Naive thymus-derived CD4-positive, alpha-beta T cell (primary cell): ENCODE results near the gene TPH1. TPM values are rescaled to one million over a fixed set of nuclear protein-coding genes. Genes with fewer than 3 reads are reported as not detected.

Experiments
- ATAC-seq: fragments of 150-1000 bp; cut with Tn5 transposase; 2 replicates; pipeline ENCODE4 v1.10.0; 2021; ENCODE audit warnings: mild to moderate bottlenecking, moderate library complexity
- CTCF ChIA-PET: fragments of 350-600 bp; sonication (Branson Sonifier 250); formaldehyde crosslinking; loops from one replicate; lab custom pipeline; 2021; ENCODE audit warnings: antibody characterized with exemption; lab: Charles Lee
- POLR2A ChIA-PET: fragments of 350-600 bp; sonication (Branson Sonifier 250); formaldehyde crosslinking; loops from one replicate; lab custom pipeline; 2021; ENCODE audit warnings: antibody characterized with exemption, inconsistent platforms; lab: Charles Lee
- DNase-seq, 9 donors: peaks; one replicate each; pipeline versions ENCODE4 v3.0.0 to v3.0.0-alpha.2; 2020 to 2022; ENCODE audit warnings: mixed read lengths in 1 of 9
- H3K27ac ChIP-seq: one replicate; pipeline ENCODE4 v1.7.0; 2013; ENCODE audit warnings: mild to moderate bottlenecking, low read depth, low read length, moderate library complexity
- H3K27me3 ChIP-seq, 2 donors: one replicate each; pipeline ENCODE4 v1.7.0; 2013; ENCODE audit warnings: low read length in 2 of 2, mild to moderate bottlenecking in 2 of 2, moderate library complexity in 2 of 2; ENCODE audit not compliant: control insufficient read depth in 2 of 2, insufficient read depth in 2 of 2
- H3K36me3 ChIP-seq, 3 experiments: 1 replicate in 2 of 3; 2 replicates in 1 of 3; pipeline ENCODE4 v1.7.0; 2013; ENCODE audit warnings: low read length in 3 of 3, mild to moderate bottlenecking in 3 of 3, moderate library complexity in 1 of 3; ENCODE audit not compliant: insufficient read depth in 3 of 3, control insufficient read depth in 2 of 3
- H3K4me1 ChIP-seq, 2 donors: one replicate each; pipeline ENCODE4 v1.7.0; 2013; ENCODE audit warnings: low read length in 2 of 2, mild to moderate bottlenecking in 2 of 2, moderate library complexity in 1 of 2; ENCODE audit not compliant: control insufficient read depth in 2 of 2, insufficient read depth in 2 of 2
- H3K4me3 ChIP-seq: 2 replicates; pipeline ENCODE4 v1.7.0; 2013; ENCODE audit warnings: mild to moderate bottlenecking, low read length
- H3K9me3 ChIP-seq, 3 experiments: 1 replicate in 2 of 3; 2 replicates in 1 of 3; pipeline ENCODE4 v1.7.0; 2013; ENCODE audit warnings: low read length in 3 of 3; ENCODE audit not compliant: control insufficient read depth in 2 of 3
- H3K27ac Mint-ChIP-seq, 9 donors: one replicate each; pipeline ENCODE4 v1.8.0; 2020 to 2022; ENCODE audit warnings: mixed read lengths in 9 of 9, mild to moderate bottlenecking in 8 of 9, moderate library complexity in 5 of 9, inconsistent platforms in 2 of 9
- H3K27me3 Mint-ChIP-seq, 5 donors: one replicate each; pipeline ENCODE4 v1.8.0; 2021 to 2022; ENCODE audit warnings: mixed read lengths in 5 of 5, mild to moderate bottlenecking in 1 of 5
- H3K36me3 Mint-ChIP-seq, 5 donors: one replicate each; pipeline ENCODE4 v1.8.0; 2020 to 2022; ENCODE audit warnings: mixed read lengths in 5 of 5, mild to moderate bottlenecking in 3 of 5, inconsistent platforms in 1 of 5
- H3K4me1 Mint-ChIP-seq, 7 donors: one replicate each; pipeline ENCODE4 v1.8.0; 2020 to 2022; ENCODE audit warnings: mixed read lengths in 7 of 7, mild to moderate bottlenecking in 3 of 7, inconsistent platforms in 1 of 7
- H3K4me3 Mint-ChIP-seq, 10 donors: one replicate each; pipeline ENCODE4 v1.8.0; 2020 to 2022; ENCODE audit warnings: mild to moderate bottlenecking in 10 of 10, mixed read lengths in 10 of 10, moderate library complexity in 6 of 10, inconsistent platforms in 2 of 10
- H3K9me3 Mint-ChIP-seq, 11 donors: one replicate each; pipeline ENCODE4 v1.8.0; 2020 to 2022; ENCODE audit warnings: mixed read lengths in 11 of 11, mild to moderate bottlenecking in 4 of 11, inconsistent platforms in 1 of 11, moderate library complexity in 1 of 11
- intact Hi-C, 2 donors: fragments of 100-400 bp; cut with micrococcal nuclease; formaldehyde crosslinking; loops; one replicate each; pipeline ENCODE4 v1.15.1; 2023
- polyA plus RNA-seq, 2 donors: library from polyadenylated mRNA; unstranded; fragments of 300-500 nt; fragmentation: Illumina TruSeq; gene quantifications; one replicate each; pipeline ENCODE4 v1.2.3, GENCODE V29; 2021
- total RNA-seq, 6 experiments: library from RNA in 5 of 6; stranded (reverse) in 5 of 6; gene quantifications; 1 replicate in 5 of 6; 2 replicates in 1 of 6; pipeline ENCODE4 v1.2.3 and lab custom pipeline; 2021 to 2026

The TPH1 gene
- total and polyA plus RNA-seq, 7 experiments from 2014 or later, result 0.06 to 2.7 (median 0.90) TPM; not detected in 1

GRCh38 chr11:18064450-18065054 is 18.5 kb upstream of the TPH1 start:
- Mint-ChIP-seq H3K4me3 (no peak overlapping the region), H3K4me1 (no peaks in the 10 kb centered on the region), H3K27me3 (no peaks in the 10 kb centered on the region), H3K27ac (no peak overlapping the region), H3K9me3 (no peaks in the 10 kb centered on the region), H3K36me3 (peaks cover 0 to 40% (median 10%) of the 10 kb centered on the region in 5 donors)
- CTCF ChIA-PET, result no interaction called here
- DNase-seq (no peak), ATAC-seq (no peak)
- POLR2A ChIA-PET, result no interaction called here
- no peak overlapping the region for H3K4me3 ChIP-seq
- no peaks in the 10 kb centered on the region for H3K4me1 ChIP-seq
- no peak overlapping the region for H3K27ac ChIP-seq
- H3K36me3 ChIP-seq, result no peaks in the 10 kb centered on the region
- intact Hi-C loops, result loop anchor here in 1 of 2 donors (5.0 kb wide), 1 partner anchor 72 kb away; no protein-coding TSS in a partner anchor
- H3K9me3 ChIP-seq, result no peaks in the 10 kb centered on the region
- H3K27me3 ChIP-seq, result no peaks in the 10 kb centered on the region

- Histone ChIP-seq H3K36me3 (no peaks in the 10 kb centered on the region), H3K27me3 (no peaks in the 10 kb centered on the region), H3K4me1 (no peaks in the 10 kb centered on the region), H3K9me3 (no peaks in the 10 kb centered on the region), H3K27ac (no peak overlapping the region), H3K4me3 (no peak overlapping the region)
- Mint-ChIP-seq H3K27ac (no peak overlapping the region), H3K4me3 (no peak overlapping the region), H3K9me3 (no peaks in the 10 kb centered on the region), H3K4me1 (no peaks in the 10 kb centered on the region), H3K36me3 (peaks cover 0 to 34% (median 10%) of the 10 kb centered on the region in 5 donors), H3K27me3 (no peaks in the 10 kb centered on the region)
- ChIA-PET POLR2A (no interaction called here), CTCF (no interaction called here)
- no peak for ATAC-seq
- intact Hi-C loops, result loop anchor here in 1 of 2 donors (5.0 kb wide), 1 partner anchor 72 kb away; no protein-coding TSS in a partner anchor
- DNase-seq, result no peak
Observed at GRCh38 chr11:18063862-18064434, 17.9 kb upstream of the TPH1 start.

GRCh38 chr11:18063125-18063524 is 17.1 kb upstream of the TPH1 start:
- Mint-ChIP-seq H3K27ac (no peak overlapping the region), H3K27me3 (peaks cover 0 to 2% (median 0%) of the 10 kb centered on the region in 5 donors), H3K36me3 (peaks cover 0 to 32% (median 10%) of the 10 kb centered on the region in 5 donors), H3K9me3 (no peaks in the 10 kb centered on the region), H3K4me1 (no peaks in the 10 kb centered on the region), H3K4me3 (no peak overlapping the region)
- no peaks in the 10 kb centered on the region for H3K36me3 ChIP-seq
- H3K9me3 ChIP-seq, result no peaks in the 10 kb centered on the region
- no peak overlapping the region for H3K27ac ChIP-seq
- no peak overlapping the region for H3K4me3 ChIP-seq
- DNase-seq (no peak), ATAC-seq (no peak)
- ChIA-PET CTCF (no interaction called here), POLR2A (no interaction called here)
- H3K4me1 ChIP-seq, result no peaks in the 10 kb centered on the region
- intact Hi-C loops, result loop anchor here in 1 of 2 donors (5.0 kb wide), 1 partner anchor 71 kb away; no protein-coding TSS in a partner anchor
- H3K27me3 ChIP-seq, result no peaks in the 10 kb centered on the region

- Histone ChIP-seq H3K27ac (no peak overlapping the region), H3K4me1 (no peaks in the 10 kb centered on the region), H3K4me3 (no peak overlapping the region), H3K36me3 (no peaks in the 10 kb centered on the region), H3K27me3 (no peaks in the 10 kb centered on the region), H3K9me3 (no peaks in the 10 kb centered on the region)
- no peak overlapping the region for H3K4me3 Mint-ChIP-seq
- no peak for DNase-seq
- H3K36me3 Mint-ChIP-seq, result peaks cover 0 to 25% (median 7%) of the 10 kb centered on the region in 5 donors
- peaks cover 0 to 8% (median 0%) of the 10 kb centered on the region in 5 donors for H3K27me3 Mint-ChIP-seq
- no peaks in the 10 kb centered on the region for H3K9me3 Mint-ChIP-seq
- POLR2A ChIA-PET, result no interaction called here
- intact Hi-C loops, result loop anchor here in 1 of 2 donors (5.0 kb wide), 1 partner anchor 69 kb away; no protein-coding TSS in a partner anchor
- no peak overlapping the region for H3K27ac Mint-ChIP-seq
- CTCF ChIA-PET, result no interaction called here
- ATAC-seq, result no peak
- H3K4me1 Mint-ChIP-seq, result no peaks in the 10 kb centered on the region
Observed at GRCh38 chr11:18061351-18061750, 15.3 kb upstream of the TPH1 start.

GRCh38 chr11:18056561-18057181 is 10.6 kb upstream of the TPH1 start:
- Mint-ChIP-seq H3K4me1 (no peaks in the 10 kb centered on the region), H3K27ac (no peak overlapping the region), H3K4me3 (no peak overlapping the region), H3K27me3 (peaks cover 0 to 10% (median 0%) of the 10 kb centered on the region in 5 donors), H3K36me3 (peaks cover 0 to 22% (median 7%) of the 10 kb centered on the region in 5 donors), H3K9me3 (peaks cover 0 to 2% (median 0%) of the 10 kb centered on the region in 11 donors)
- H3K27me3 ChIP-seq, result no peaks in the 10 kb centered on the region
- no peak overlapping the region for H3K4me3 ChIP-seq
- no peak overlapping the region for H3K27ac ChIP-seq
- DNase-seq, result no peak
- ChIA-PET CTCF (interaction anchor here (0.9 kb wide), 1 partner anchor 63 kb away, joined by 3 read pairs; no protein-coding TSS in a partner anchor), POLR2A (no interaction called here)
- no peak for ATAC-seq
- no peaks in the 10 kb centered on the region for H3K36me3 ChIP-seq
- H3K4me1 ChIP-seq, result no peaks in the 10 kb centered on the region
- no peaks in the 10 kb centered on the region for H3K9me3 ChIP-seq
- intact Hi-C loops, result no loop called here

- Histone ChIP-seq H3K9me3 (no peaks in the 10 kb centered on the region), H3K27ac (no peak overlapping the region), H3K4me1 (no peaks in the 10 kb centered on the region), H3K36me3 (no peaks in the 10 kb centered on the region), H3K27me3 (no peaks in the 10 kb centered on the region), H3K4me3 (no peak overlapping the region)
- Mint-ChIP-seq H3K27ac (peak overlapping the region in 1 of 9 donors; percentile 46), H3K27me3 (peaks cover 0 to 12% (median 0%) of the 10 kb centered on the region in 5 donors), H3K4me1 (no peaks in the 10 kb centered on the region), H3K36me3 (peaks cover 0 to 22% (median 14%) of the 10 kb centered on the region in 5 donors), H3K4me3 (no peak overlapping the region), H3K9me3 (peaks cover 0 to 2% (median 0%) of the 10 kb centered on the region in 11 donors)
- intact Hi-C loops, result no loop called here
- ChIA-PET CTCF (no interaction called here), POLR2A (no interaction called here)
- DNase-seq, result no peak
- ATAC-seq, result no peak
Observed at GRCh38 chr11:18054511-18055103, 8.5 kb upstream of the TPH1 start.
